ENCODE measurements around the gene TOMM34. TPM values are rescaled to one million over a fixed set of nuclear protein-coding genes. Genes with fewer than 3 reads are reported as not detected.
A peak's percentile ranks its signal among the peaks of the same experiment; 100 is the strongest.

TOMM34 gene
- total RNA-seq, 2 experiments from 2014 or later, result 38.6 to 48.2 TPM

- TSS peak; percentile 91 for BruUV-seq (replicated peaks)
- peaks cover 43% of the 10 kb centered on the region for H3K79me2 ChIP-seq (ENCODE audit: insufficient read depth, low read depth, low read length)
- POLR2A ChIA-PET, result interaction anchor here (3.4 kb wide), 1 partner anchor 13 kb away, joined by 17 read pairs; no protein-coding TSS in a partner anchor
- peak overlapping the region; percentile 77 for H3K4me2 ChIP-seq (ENCODE audit: low read length)
- CTCF ChIA-PET (ENCODE audit: unreplicated experiment), result interaction anchor here (1.6 kb wide), 1 partner anchor 13 kb away, joined by 4 read pairs; no protein-coding TSS in a partner anchor
- no peaks in the 10 kb centered on the region for H3K9me3 ChIP-seq (ENCODE audit: low read length)
- H3K4me3 ChIP-seq (ENCODE audit: low read depth, low read length, poor library complexity, severe bottlenecking), result peak overlapping the region; percentile 89
- H3K36me3 ChIP-seq (ENCODE audit: insufficient read depth, low read length), result peaks cover 7% of the 10 kb centered on the region; the same call in 1 of the 2 replicates
- no peak for DNase-seq (ENCODE audit: low spot score)
- peaks cover 69% of the 10 kb centered on the region for H3K4me1 ChIP-seq (ENCODE audit: insufficient read depth, low read length, poor library complexity, severe bottlenecking)
- H2AFZ ChIP-seq (ENCODE audit: low read length), result peak overlapping the region; percentile 49; the same call in 1 of the 2 replicates
- intact Hi-C loops (cut with micrococcal nuclease; ENCODE audit: unreplicated experiment), result loop anchor here (2.0 to 10.0 kb wide), 3 partner anchors 55 to 381 kb away; partner anchors contain the start of genes PABPC1L, PKIG and YWHAB
- no peaks in the 10 kb centered on the region for H3K9me2 ChIP-seq (ENCODE audit: insufficient read depth, low read length)
- peaks cover 13% of the 10 kb centered on the region; the same call in 1 of the 2 replicates for H4K20me1 ChIP-seq (ENCODE audit: insufficient read depth, low read length)
- no peak for TF ChIP-seq EZH2phosphoT487 (IDR thresholded peaks at IDR 0.05; ENCODE audit: borderline replicate concordance, low read depth, low read length)
- TF ChIP-seq, protein P1, sequence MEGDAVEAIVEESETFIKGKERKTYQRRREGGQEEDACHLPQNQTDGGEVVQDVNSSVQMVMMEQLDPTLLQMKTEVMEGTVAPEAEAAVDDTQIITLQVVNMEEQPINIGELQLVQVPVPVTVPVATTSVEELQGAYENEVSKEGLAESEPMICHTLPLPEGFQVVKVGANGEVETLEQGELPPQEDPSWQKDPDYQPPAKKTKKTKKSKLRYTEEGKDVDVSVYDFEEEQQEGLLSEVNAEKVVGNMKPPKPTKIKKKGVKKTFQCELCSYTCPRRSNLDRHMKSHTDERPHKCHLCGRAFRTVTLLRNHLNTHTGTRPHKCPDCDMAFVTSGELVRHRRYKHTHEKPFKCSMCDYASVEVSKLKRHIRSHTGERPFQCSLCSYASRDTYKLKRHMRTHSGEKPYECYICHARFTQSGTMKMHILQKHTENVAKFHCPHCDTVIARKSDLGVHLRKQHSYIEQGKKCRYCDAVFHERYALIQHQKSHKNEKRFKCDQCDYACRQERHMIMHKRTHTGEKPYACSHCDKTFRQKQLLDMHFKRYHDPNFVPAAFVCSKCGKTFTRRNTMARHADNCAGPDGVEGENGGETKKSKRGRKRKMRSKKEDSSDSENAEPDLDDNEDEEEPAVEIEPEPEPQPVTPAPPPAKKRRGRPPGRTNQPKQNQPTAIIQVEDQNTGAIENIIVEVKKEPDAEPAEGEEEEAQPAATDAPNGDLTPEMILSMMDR (conservative IDR thresholded peaks at IDR 0.05; ENCODE audit: low read length), result no peak
- H3K27ac ChIP-seq (ENCODE audit: low read depth, low read length, poor library complexity, severe bottlenecking), result peak overlapping the region; percentile 82
Measured at GRCh38 chr20:44965651-44966029, 5.4 kb upstream of the TOMM34 start.

GRCh38 chr20:44963325-44964215 lies 3.4 kb upstream of the TOMM34 start:
- ChIA-PET POLR2A (interaction anchor here (1.0 to 3.4 kb wide), 5 partner anchors 8 to 81 kb away, joined by 3 to 17 read pairs (median 3); no protein-coding TSS in a partner anchor), CTCF (ENCODE audit: unreplicated experiment) (interaction anchor here (0.6 kb wide), 1 partner anchor 1387 kb away, joined by 3 read pairs; no protein-coding TSS in a partner anchor)
- H3K36me3 ChIP-seq (ENCODE audit: insufficient read depth, low read length), result peaks cover 10% of the 10 kb centered on the region
- no peaks in the 10 kb centered on the region for H3K9me3 ChIP-seq (ENCODE audit: low read length)
- no TSS peak for BruUV-seq (replicated peaks)
- intact Hi-C loops (cut with micrococcal nuclease; ENCODE audit: unreplicated experiment), result loop anchor here (10.0 kb wide), 1 partner anchor 379 kb away; the partner anchor contains the start of gene PKIG
- peaks cover 8% of the 10 kb centered on the region; the same call in 1 of the 2 replicates for H4K20me1 ChIP-seq (ENCODE audit: insufficient read depth, low read length)
- peaks cover 63% of the 10 kb centered on the region for H3K4me1 ChIP-seq (ENCODE audit: insufficient read depth, low read length, poor library complexity, severe bottlenecking)
- peak overlapping the region; percentile 77 for H3K4me2 ChIP-seq (ENCODE audit: low read length)
- peak overlapping the region; percentile 50 for H3K27ac ChIP-seq (ENCODE audit: low read depth, low read length, poor library complexity, severe bottlenecking)
- no peaks in the 10 kb centered on the region for H3K9me2 ChIP-seq (ENCODE audit: insufficient read depth, low read length)
- peaks cover 36% of the 10 kb centered on the region for H3K79me2 ChIP-seq (ENCODE audit: insufficient read depth, low read depth, low read length)
- DNase-seq (ENCODE audit: low spot score), result peak; percentile 43
- H3K4me3 ChIP-seq (ENCODE audit: low read depth, low read length, poor library complexity, severe bottlenecking), result no peak overlapping the region
- no peak for TF ChIP-seq EZH2phosphoT487 (IDR thresholded peaks at IDR 0.05; ENCODE audit: borderline replicate concordance, low read depth, low read length)
- TF ChIP-seq, protein P1 (conservative IDR thresholded peaks at IDR 0.05; ENCODE audit: low read length), result no peak
- H2AFZ ChIP-seq (ENCODE audit: low read length), result peak overlapping the region; percentile 49; the same call in 1 of the 2 replicates

All from OCI-LY7 (cell line).